ENCODE results near the gene ZNF358.
"Not testable (repeated sequence)": the region's sequence is repeated elsewhere in the genome, so short reads cannot be mapped to it uniquely, and the experiment has no call there.

Gene ZNF358

DNA sequence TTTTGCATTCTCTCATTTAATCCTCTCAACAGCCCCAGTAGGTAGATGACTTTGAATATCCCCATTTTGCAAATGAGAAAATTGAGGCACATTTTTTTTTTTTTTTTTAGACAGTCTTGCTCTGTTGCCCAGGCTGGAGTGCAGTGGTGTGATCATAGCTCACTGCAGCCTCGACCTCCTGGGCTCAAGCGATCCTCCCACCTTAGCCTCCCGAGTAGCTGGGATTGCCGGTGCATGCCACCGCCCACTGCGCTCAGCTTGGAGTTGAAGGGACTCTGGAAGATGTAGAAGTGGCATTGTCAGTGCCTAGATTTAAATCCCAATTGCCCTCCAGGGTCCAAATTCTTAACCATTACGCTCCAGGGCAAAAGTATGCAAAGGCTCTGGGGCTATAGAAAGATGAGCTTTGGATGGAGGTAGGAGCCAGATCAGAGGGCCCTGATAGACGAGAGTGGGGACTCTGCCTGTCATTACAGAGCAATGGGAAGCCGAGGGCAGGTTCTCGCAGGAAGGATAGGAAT lies 5.7 kb downstream of the ZNF358 start:
- no peak for DNase-seq

DNA sequence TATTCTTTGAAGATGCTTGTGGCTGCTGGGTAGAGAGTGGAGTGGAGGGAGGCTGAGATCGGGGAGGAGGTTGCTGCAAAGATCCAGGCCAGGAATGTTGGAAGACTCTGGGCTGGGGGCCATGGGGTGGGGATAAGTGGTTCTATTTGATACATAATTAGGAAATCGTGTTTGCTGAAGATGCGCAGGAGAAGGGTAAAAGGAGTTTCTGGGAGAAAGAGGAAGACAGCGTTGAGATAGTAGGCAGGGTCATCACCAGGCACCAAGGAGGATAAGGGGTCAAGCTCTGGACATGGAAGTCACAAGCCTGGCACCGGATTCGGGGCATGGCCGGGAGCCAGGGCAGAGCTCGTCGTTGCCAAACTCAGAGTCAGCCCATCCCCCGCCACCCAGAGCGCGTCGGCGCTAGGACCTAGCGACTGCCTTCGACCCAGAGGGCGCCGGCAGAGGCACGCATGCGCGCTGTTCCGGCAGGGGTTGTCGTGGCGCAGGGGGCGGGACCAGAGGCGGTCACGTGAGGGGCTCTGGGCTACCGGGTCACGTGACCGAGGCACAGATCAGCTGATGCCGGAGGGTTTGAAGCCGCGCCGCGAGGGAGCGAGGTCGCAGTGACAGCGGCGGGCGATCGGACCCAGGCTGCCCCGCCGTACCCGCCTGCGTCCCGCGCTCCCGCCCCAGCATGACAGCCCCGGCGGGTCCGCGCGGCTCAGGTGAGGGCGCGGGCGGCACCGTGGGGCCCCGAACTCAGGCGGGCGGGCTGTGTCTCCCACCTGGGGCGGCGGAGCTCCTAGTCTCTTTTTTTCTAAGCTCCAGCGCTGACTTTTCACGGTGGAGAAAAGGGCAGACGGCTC lies 6.4 kb downstream of the ZNF358 start, which contains the start of gene MCOLN1:
TSS of gene MCOLN1 (plus strand) at position 553 of the 851 bp plus-strand sequence. CDS start at position 680, 127 bp downstream.
- DNase-seq: peak; percentile 90 to 95

DNA sequence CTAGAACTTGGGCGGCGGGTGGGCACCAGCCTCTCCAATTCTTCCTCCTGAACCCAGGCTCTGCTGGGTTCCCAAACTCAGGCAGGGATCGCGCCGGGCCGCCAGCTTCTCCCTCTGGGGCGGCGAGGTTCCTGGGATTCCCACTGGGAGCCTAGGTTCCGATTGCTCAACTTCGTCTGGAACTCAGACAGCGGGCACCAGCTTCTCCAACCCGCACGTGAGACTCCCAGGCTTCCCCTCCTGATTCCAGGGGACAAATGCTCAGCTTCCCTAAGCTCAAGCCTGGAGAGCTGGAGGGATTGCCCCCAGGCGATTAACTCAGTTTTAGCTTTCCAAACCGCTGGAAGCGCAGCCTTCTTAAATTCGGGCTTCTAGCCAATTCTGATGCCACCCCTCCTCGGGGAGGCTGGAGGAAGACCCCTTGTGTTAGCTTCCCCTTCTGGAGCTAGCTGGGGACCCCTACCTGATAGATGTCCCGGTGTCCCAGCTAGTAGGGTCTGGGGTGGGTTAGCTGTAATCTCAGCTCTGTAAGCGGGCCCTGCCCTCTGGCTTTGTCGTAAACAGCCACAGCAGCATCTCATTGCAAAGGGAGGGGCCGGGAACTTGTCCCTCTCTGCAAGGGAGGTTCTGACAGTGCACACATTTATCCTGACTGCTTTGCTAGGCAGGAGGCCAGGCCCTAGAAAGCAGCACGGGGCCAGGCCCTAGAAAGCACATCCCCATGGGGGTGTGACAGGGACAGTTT lies 7.2 kb downstream of the ZNF358 start:
- no peak for DNase-seq

DNA sequence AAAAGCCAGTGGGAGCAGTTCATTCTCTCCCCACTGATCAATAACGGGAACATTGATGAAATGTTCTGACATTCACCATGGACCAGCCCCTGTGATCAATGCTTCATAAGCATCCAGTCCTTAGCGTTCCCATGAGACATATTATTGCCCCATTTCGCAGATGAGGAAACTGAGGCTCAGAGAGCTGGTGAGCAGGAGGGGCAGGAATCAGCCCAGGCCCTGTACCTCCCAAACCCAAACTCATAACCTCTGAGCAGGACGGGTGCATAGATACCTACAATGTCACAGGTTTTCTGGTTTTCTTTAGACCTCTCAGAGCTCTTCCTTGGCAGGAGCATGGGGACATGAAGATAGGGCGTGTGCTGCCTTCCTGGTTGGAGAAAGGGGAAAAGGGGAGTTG lies 8.6 kb downstream of the ZNF358 start:
- no peak for DNase-seq

DNA sequence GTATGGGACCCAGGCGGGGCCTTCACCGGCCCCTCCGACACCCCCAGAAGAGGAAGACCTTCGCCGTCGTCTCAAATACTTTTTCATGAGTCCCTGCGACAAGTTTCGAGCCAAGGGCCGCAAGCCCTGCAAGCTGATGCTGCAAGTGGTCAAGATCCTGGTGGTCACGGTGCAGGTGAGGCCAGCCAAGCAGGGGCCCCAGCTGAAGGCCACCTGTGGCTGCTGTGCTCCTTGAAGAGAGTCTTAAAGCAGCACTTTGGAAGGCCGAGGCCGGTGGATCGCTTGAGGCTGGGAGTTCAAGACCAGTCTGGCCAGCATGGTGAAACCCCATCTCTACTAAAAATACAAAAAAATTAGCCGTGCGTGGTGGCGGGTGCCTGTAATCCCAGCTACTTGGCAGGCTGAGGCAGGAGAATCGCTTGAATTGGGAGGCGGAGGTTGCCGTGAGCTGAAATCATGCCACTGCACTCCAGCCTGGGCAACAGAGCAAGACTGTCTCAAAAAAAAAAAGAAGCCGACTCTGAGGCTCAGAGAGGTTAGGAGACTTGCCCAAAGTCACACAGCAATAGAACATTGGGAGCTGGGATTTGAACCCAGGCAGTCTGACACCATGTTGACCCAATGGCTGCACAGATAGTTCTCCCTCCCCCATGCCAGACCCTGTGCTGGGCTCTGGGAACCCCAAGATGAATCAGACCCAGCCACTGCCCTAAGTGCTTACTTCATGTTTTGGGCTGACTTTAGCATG lies 9.3 kb downstream of the ZNF358 start:
- no peak for DNase-seq

DNA sequence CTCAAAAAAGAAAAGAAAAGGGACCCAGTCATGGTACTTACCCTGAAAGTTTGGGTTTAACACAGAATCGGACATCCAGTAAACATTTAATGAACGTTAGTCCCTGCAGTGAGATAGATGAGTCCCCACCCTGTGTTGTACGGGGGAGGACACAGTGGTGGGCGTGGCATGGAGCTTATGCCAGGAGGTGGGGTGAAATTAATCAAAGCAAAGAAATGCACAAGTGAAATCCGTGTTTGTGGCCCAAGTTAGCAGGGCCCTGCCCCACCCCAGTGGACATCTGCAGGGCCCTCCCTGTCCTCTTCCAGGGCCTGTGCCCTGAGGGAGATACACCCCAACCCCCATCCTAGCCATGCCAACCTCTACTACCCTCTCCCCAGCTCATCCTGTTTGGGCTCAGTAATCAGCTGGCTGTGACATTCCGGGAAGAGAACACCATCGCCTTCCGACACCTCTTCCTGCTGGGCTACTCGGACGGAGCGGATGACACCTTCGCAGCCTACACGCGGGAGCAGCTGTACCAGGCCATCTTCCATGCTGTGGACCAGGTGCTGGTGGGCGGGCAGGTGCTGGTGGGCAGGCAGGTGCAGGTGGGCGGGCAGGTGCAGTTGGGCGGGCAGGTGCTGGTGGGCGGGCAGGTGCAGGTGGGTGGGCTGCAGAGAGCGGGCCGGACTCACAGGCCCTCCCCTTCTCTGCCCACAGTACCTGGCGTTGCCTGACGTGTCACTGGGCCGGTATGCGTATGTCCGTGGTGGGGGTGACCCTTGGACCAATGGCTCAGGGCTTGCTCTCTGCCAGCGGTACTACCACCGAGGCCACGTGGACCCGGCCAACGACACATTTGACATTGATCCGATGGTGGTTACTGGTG lies 10.4 kb downstream of the ZNF358 start:
- DNase-seq: no peak

DNA sequence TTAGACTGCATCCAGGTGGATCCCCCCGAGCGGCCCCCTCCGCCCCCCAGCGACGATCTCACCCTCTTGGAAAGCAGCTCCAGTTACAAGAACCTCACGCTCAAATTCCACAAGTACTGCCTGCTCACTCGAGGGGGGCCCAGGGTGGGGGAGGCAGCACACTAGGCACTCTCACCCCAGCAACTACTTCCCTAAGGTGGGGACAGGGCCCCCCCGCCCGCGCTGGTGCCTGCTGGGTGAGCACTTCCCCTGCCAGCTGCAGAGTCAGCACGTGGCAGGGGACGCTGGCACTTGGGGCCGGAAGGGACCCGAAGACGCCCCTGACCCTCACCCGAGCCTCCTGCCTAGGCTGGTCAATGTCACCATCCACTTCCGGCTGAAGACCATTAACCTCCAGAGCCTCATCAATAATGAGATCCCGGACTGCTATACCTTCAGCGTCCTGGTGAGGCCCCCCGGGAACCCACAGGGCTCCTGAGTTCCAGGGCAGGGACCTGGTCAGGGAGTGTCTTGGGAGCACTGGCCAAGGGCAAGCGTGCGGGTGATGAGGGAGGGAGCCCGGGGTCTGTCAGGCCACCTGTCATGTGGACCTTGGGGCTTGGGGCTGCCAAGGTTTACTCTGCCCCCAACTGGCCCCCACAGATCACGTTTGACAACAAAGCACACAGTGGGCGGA lies 11.8 kb downstream of the ZNF358 start:
- no peak for DNase-seq

DNA sequence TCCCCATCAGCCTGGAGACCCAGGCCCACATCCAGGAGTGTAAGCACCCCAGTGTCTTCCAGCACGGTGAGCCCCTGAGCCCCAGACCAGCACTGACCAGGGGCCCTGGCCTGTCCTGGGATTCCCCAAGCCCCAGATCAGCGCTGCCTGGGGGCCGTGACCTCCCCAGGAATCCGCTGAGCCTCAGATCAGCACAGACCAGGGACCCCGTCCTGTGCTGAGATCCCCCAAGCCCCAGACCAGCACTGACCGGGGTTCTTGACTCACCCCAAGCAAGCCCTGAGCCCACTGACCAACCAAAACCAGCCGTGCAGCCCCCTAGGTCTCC lies 12.3 kb downstream of the ZNF358 start:
- no peak for DNase-seq

DNA sequence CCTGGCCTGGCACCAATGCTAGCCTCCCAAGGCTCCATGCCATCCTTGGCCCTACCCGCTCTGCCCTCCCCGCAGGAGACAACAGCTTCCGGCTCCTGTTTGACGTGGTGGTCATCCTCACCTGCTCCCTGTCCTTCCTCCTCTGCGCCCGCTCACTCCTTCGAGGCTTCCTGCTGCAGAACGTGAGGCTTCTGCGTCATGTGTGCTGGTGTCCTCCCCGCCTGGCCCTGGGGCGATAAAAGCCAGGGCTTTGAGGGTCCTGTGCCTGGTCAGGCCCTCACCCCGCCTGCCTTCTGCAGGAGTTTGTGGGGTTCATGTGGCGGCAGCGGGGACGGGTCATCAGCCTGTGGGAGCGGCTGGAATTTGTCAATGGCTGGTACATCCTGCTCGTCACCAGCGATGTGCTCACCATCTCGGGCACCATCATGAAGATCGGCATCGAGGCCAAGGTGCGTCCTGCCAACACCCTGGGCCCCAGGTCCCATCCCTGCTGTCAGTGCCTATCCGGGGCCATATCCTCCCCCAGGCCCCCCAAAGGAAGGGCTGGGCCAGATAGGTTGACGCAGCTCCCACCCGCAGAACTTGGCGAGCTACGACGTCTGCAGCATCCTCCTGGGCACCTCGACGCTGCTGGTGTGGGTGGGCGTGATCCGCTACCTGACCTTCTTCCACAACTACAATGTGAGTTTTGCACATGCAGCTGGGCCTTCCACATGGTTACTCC lies 12.8 kb downstream of the ZNF358 start:
- DNase-seq: no peak

DNA sequence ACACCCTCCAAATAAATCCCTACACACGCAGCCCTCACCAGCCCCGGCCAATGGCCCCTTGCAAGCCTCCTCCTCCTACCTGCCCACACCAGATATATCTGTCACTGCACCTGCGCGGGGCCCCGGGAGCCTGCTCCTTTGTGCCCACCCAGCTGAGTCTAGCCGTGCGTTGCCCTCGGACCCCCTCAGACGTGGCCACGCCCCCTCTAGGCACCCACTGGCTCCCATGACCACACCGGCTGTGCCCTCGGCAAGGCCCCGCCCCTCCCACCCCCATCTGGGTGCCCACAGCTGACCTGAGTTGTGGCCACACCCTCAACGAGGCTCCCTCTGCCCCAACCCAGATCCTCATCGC lies 13.3 kb downstream of the ZNF358 start:
- DNase-seq: no peak

DNA sequence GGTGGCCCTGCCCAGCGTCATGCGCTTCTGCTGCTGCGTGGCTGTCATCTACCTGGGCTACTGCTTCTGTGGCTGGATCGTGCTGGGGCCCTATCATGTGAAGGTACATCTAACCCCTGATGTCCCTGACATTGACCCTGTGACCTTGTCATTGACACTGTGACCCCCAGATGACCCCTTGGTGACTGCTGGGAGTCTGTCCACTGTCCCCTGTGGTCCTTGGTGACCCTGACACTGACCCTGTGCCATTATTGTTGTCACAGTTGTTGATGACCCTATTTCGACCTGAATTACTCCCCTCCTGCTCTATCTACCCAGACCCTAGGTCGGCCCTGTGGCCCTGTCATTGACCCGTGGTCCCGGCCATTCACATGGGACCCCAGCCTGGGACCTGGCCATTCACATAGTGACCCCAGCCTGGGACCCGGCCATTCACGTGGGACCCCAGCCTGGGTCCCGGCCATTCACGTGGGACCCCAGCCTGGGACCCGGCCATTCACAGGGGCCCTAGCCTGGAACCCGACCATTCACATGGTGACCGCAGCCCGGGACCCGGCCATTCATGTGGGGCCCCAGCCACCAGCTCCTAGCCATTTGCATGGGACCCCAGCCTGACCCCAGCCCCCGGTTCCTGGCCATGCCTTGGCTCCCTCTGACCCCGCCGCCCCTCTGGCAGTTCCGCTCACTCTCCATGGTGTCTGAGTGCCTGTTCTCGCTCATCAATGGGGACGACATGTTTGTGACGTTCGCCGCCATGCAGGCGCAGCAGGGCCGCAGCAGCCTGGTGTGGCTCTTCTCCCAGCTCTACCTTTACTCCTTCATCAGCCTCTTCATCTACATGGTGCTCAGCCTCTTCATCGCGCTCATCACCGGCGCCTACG lies 13.9 kb downstream of the ZNF358 start:
- DNase-seq: no peak

DNA sequence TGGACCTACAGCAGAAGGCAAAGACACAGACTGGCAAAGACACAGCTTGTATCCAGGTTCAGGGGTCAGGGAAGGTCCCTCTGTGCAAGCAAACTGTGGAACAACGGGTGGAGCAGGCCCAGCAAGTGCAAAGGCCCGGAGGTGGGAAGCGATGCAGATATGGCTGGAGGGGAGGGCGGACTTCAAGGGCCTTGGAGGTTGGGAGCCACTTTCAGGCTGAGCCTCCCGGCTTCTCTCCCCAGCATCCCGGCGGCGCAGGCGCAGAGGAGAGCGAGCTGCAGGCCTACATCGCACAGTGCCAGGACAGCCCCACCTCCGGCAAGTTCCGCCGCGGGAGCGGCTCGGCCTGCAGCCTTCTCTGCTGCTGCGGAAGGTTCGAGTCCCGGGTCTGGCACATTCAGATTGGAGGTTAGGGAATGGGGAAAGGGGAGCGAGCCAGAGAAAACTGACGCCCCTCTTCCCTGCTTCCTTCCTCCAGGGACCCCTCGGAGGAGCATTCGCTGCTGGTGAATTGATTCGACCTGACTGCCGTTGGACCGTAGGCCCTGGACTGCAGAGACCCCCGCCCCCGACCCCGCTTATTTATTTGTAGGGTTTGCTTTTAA lies 17.5 kb downstream of the ZNF358 start:
- no peak for DNase-seq

DNA sequence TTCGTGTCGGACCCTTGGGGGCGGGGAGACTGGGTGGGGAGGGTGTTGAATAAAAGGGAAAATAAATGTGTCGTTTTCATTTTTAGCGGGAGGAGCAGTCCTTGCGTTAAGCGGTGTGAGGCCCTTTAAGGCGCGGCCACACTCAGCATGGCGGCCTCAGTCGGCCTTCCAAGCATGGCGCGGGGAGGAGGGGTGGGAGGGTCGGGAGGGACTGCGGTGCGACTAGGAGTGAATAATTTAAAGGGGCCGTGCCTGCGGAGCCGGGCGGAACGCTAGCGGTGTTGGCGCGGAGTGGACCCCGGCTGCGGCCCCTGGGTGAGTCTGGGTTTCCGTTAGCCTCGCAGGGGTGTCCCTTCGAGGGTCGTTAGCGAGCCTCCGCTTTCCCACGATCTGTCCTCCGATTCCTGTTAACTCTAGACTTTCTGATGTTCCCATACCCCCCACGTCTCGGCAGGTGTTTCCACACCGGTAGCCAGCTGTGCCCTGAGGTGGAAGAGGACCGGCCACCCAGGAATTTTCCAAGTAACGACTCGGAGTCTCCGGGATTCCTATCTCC lies 18.1 kb downstream of the ZNF358 start:
- peak; percentile 73 to 78 for DNase-seq

DNA sequence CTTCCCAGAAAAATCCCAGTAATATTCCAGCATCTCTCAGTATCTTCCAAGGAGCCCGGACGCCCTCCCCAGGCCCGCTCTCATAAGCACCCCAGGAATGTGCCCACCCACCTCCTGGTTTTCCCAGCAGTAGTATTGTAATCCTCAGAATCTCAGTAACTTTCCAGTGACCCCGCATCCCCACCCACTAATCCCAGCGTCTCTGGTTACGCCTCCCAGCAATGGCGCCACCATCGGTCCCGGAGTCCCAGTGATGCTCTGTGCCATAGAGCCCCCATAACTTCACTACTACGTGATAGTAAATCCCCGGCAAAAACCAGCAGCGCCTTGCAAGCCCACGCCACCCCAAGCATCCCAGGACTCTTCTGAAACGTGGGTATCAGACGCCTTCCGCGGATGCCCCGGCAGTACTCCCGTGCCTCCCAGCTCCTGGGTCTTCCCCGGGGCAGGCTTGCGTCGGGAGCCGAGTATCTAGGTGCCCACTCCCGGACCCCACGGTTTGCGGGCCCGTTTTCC lies 18.7 kb downstream of the ZNF358 start:
- DNase-seq: peak; percentile 66 to 88

DNA sequence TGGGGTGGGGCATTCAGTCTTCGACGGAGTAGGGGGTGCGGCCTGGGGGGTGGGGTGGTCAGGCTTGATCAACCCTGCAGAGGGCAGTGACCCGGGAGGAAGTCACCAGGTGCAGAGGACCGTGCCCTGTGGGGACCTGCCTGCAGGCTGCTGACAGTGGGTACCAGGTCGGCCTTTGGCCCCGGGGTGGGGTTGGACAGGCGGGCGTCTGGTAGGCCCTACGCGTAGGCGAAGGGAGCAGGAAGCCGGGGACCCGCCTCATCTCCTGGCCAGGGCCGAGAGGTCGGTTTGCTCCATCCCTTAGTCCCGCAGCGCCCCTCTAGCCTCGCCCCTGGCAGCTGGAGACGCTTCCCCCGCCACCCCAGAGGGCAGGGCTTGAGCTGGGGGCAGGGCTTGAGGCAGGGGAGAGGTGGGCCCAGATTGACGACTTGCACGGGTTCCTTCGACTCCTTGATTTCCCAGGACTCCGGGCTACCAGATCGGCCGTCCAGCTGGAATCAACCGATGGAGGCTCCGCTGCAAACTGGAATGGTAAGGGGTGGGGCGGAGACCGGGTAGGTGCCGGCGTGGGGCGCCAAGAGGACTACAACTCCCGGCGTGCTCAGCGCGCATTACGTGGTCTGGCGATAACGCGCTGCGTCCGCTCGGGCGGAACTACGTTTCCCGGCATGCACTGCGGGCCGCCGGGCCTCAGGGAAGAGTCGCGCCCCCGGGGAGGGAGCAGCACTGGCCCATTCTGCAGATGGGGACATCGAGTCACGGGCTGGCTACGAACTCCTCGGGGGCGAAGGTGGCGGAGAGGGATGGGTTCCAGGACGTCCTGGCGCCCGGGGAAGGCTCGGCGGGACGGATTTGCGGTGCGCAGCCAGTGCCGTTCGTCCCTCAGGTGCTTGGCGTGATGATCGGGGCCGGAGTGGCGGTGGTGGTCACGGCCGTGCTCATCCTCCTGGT lies 19.4 kb downstream of the ZNF358 start, which contains the start of gene PNPLA6:
TSS of gene PNPLA6 (plus strand) at position 671 of the 951 bp plus-strand sequence. CDS start at position 743, 72 bp downstream.
- DNase-seq: peak; percentile 82 to 83

DNA sequence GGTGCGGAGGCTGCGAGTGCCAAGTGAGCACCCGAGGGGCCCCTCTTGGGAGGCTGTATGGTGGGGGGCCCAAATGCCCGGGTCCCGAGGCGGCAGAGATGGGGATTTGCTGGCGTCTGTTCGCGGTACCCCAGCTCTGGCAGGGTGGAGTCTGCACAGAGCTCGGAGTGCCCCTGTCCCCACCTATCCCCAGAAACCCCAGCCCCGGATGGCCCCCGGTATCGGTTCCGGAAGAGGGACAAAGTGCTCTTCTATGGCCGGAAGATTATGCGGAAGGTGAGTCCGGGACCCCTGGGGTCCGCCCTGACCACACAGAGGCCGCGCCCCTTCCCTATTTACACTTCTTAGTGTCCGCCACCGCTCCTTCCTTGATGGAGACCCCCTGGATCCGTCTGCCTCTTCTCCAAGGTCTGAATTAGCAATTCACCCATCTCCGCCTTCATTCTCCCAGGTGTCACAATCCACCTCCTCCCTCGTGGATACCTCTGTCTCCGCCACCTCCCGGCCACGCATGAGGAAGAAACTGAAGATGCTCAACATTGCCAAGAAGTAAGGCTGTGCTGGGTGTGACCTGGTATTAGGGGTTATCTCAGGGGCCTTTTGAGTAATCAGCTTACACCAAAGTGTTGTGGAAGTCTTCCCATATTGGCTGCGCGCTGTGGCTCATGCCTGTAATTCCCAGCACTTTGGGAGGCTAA lies 20.2 kb downstream of the ZNF358 start:
- no peak for DNase-seq

DNA sequence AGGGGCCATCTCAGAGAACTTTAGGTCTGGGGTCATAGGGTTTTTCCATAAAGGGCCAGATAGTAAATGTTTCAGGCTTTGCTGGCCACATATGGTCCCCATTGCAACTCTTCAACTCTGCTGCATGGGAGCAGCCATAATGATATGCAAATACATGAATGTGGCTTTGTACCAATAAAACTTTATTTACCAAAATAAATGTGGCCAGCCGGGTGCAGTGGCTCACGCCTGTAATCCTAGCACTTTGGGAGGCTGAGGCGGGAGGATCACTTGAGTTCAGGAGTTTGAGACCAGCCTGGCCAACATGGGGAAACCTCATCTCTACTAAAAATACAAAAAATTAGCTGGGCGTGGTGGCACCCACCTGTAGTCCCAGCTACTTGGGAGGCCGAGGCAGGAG lies 23.1 kb downstream of the ZNF358 start:
- DNase-seq: not testable (repeated sequence)
